Measurements from ENCODE around the gene OR5AC2. TPM values are rescaled to one million over a fixed set of nuclear protein-coding genes. Genes with fewer than 3 reads are reported as not detected.

The OR5AC2 gene
- total RNA-seq (2014; rRNA removed; shearing (Covaris generic)) (not detected in 2 replicates), polyA plus RNA-seq (2016; fragmentation: Nextera tagmentation; extraction: Ambion mirVana) (not detected in 2 replicates)
- long read RNA-seq, result 0 reads

GRCh38 chr3:98086873-98087272 lies at the start of gene OR5AC2:
Gene OR5AC2 (plus strand): TSS chr3:98087173. CDS start chr3:98087173, 0 bp downstream.
- Histone ChIP-seq H3K27ac (ENCODE audit: low read depth) (no peak within 1 kb of the TSS), H3K4me3 (no peak within 1 kb of the TSS), H3K4me2 (no peak within 1 kb of the TSS), H3K27me3 (ENCODE audit: insufficient read depth) (no peaks in the 10 kb centered on the region), H3K9me2 (ENCODE audit: insufficient read depth) (peaks cover 4% of the 10 kb centered on the region; the same call in 1 of the 2 replicates), H3K79me2 (replicated peaks; ENCODE audit: insufficient read depth) (no peaks in the 10 kb centered on the region), H2AFZ (no peak within 1 kb of the TSS), H3K36me3 (ENCODE audit: insufficient read depth) (no peaks in the 10 kb centered on the region), H4K20me1 (replicated peaks; ENCODE audit: insufficient read depth) (no peaks in the 10 kb centered on the region), H3K4me1 (ENCODE audit: insufficient read depth) (no peaks in the 10 kb centered on the region), H3F3A (replicated peaks; ENCODE audit: low read depth) (no peaks in the 10 kb centered on the region)
- peaks cover 2% of the 10 kb centered on the region for H3K27me3 Mint-ChIP-seq (ENCODE audit: insufficient read depth, low read depth, poor library complexity)
- H3K4me1 Mint-ChIP-seq, result no peaks in the 10 kb centered on the region
- H3K27ac Mint-ChIP-seq, result no peak within 1 kb of the TSS
- TF ChIP-seq JUNB (IDR thresholded peaks at IDR 0.05; ENCODE audit: unreplicated experiment), result no peak
- no peak for TF ChIP-seq POLR2AphosphoS5 (IDR thresholded peaks at IDR 0.05; ENCODE audit: low read depth)
- TF ChIP-seq ZNF114 (CRISPR knock-in tag; IDR thresholded peaks at IDR 0.05), result no peak
- no peak for TF ChIP-seq EZH2phosphoT487 (IDR thresholded peaks at IDR 0.05; ENCODE audit: unreplicated experiment)
- TF ChIP-seq ETS1 (IDR thresholded peaks at IDR 0.05), result no peak
- TF ChIP-seq CREB1 (CRISPR knock-in tag; IDR thresholded peaks at IDR 0.05; ENCODE audit: low read depth), result no peak
- TF ChIP-seq ZNF331 (CRISPR knock-in tag; IDR thresholded peaks at IDR 0.05; ENCODE audit: low read depth), result no peak
- TF ChIP-seq EZH2 (IDR thresholded peaks at IDR 0.05; ENCODE audit: low read depth, unreplicated experiment), result no peak
- no peak for TF ChIP-seq ZNF462 (CRISPR knock-in tag; IDR thresholded peaks at IDR 0.05)
- no peak for TF ChIP-seq REST (IDR thresholded peaks at IDR 0.05; ENCODE audit: unreplicated experiment)
- TF ChIP-seq NANOG (IDR thresholded peaks at IDR 0.05; ENCODE audit: borderline replicate concordance), result no peak
- TF ChIP-seq CTCF (conservative IDR thresholded peaks at IDR 0.05; ENCODE audit: low read depth in 2 of 2), result no peak
- DNase-seq (ENCODE audit: low spot score) (no peak), ATAC-seq (no peak)
- no peak within 1 kb of the TSS for H3K4me3 Mint-ChIP-seq
- H3K9me3 Mint-ChIP-seq, result peaks cover 11% of the 10 kb centered on the region; the same call in 2 of the 3 replicates
- peaks cover 9% of the 10 kb centered on the region; the same call in 2 of the 3 replicates for H3K36me3 Mint-ChIP-seq (ENCODE audit: low read depth)

Data from GM23338 (cell line).